Measurements from ENCODE around the gene DUSP14. TPM values are rescaled to one million over a fixed set of nuclear protein-coding genes. Genes with fewer than 3 reads are reported as not detected.
A peak's percentile ranks its signal among the peaks of the same experiment; 100 is the strongest.

The DUSP14 gene
- total and polyA plus RNA-seq, 2 of the 13 experiments (the other 11 are each of a cell fraction or from before 2014, with no cell fraction given), result 33.5 to 39.8 TPM

- DNase-seq (ENCODE audit: low spot score), result peak; percentile 94
- POLR2A ChIA-PET, result interaction anchor here (0.7 to 1.9 kb wide), 12 partner anchors 9 to 207 kb away, joined by 3 to 25 read pairs (median 4); partner anchors contain the start of genes DUSP14 and TADA2A
- Histone ChIP-seq H2AFZ (ENCODE audit: low read length) (no peak overlapping the region), H4K20me1 (ENCODE audit: insufficient read depth, low read length) (0 out of 2 replicates have a peak, but pooled peaks cover 3% of the 10 kb centered on the region), H3K27me3 (ENCODE audit: control insufficient read depth in 1 of 2, insufficient read depth in 2 of 2, low read length in 2 of 2) (no peaks in the 10 kb centered on the region), H3K4me3 (replicated peaks in 1 of 3; ENCODE audit: insufficient read depth in 1 of 3, low read depth in 2 of 3, low read length in 3 of 3) (peak overlapping the region in 2 of 3 experiments; percentile 14 to 49; a peak in 3 of 6 replicates), H3K9me3 (ENCODE audit: low read length) (no peaks in the 10 kb centered on the region), H3K36me3 (replicated peaks in 1 of 2; ENCODE audit: control insufficient read depth in 1 of 2, insufficient read depth in 2 of 2, low read length in 2 of 2) (peaks cover 0 to 2% of the 10 kb centered on the region in 2 experiments; a peak in 2 of 5 replicates), H3K79me2 (ENCODE audit: insufficient read depth, low read length) (peaks cover 87% of the 10 kb centered on the region), H3K4me1 (ENCODE audit: insufficient read depth, low read length) (peaks cover 74% of the 10 kb centered on the region), H3K9ac (ENCODE audit: insufficient read depth, low read depth, low read length) (peak overlapping the region; percentile 53), H3K4me2 (ENCODE audit: low read depth, low read length) (peak overlapping the region; percentile 73), H3K27ac (ENCODE audit: extremely low read length, insufficient read depth, low read length) (peak overlapping the region; percentile 86)
- in situ Hi-C loops (cut with HindIII; ENCODE audit: extremely low pct_ligation_motif_present, low pct_unique_long_range_greater_than_20kb), result no loop called here
- intact Hi-C loops (cut with micrococcal nuclease; ENCODE audit: unreplicated experiment), result no loop called here
- peak; percentile 89 for ATAC-seq
- WGBS (ENCODE audit: low lambda C conversion rate), result 62% methylated on average over 10 of the region's 10 CpGs
- no TSS peak for BruUV-seq (replicated peaks)
- no peak for FAIRE-seq
- CTCF ChIA-PET (ENCODE audit: low intra/inter-chr PET ratio, low total read pairs), result no interaction called here
- TF ChIP-seq SRSF9 (IDR thresholded peaks at IDR 0.05; ENCODE audit: borderline replicate concordance, insufficient read depth, low read depth, low read length, poor library complexity, severe bottlenecking) (no peak), KLF16 (CRISPR knock-in tag; IDR thresholded peaks at IDR 0.05) (peak in 1 of 2 experiments; percentile 51; a peak in 1 of 4 replicates), SALL1 (CRISPR knock-in tag; IDR thresholded peaks at IDR 0.05) (peak; percentile 81), ZNF354B (CRISPR knock-in tag; IDR thresholded peaks at IDR 0.05) (no peak), HNRNPL (IDR thresholded peaks at IDR 0.05; ENCODE audit: low read depth, low read length) (no peak), ZNF784 (CRISPR knock-in tag; IDR thresholded peaks at IDR 0.05; ENCODE audit: borderline replicate concordance) (no peak), KDM5B (CRISPR knock-in tag; IDR thresholded peaks at IDR 0.05; ENCODE audit: borderline replicate concordance) (no peak), HNF1A (IDR thresholded peaks at IDR 0.05; ENCODE audit: low read depth) (peak; percentile 31), HNF1A (CRISPR knock-in tag; IDR thresholded peaks at IDR 0.05; ENCODE audit: borderline replicate concordance) (peak; percentile 66; the same call in 1 of the 2 replicates), ZSCAN25 (CRISPR knock-in tag; IDR thresholded peaks at IDR 0.05) (no peak), ZBTB21 (CRISPR knock-in tag; IDR thresholded peaks at IDR 0.05) (no peak), ZNF569 (CRISPR knock-in tag; IDR thresholded peaks at IDR 0.05; ENCODE audit: borderline replicate concordance) (no peak), ZNF10 (CRISPR knock-in tag; IDR thresholded peaks at IDR 0.05; ENCODE audit: borderline replicate concordance, low read depth) (no peak), STAT6 (CRISPR knock-in tag; IDR thresholded peaks at IDR 0.05; ENCODE audit: borderline replicate concordance) (no peak)
Observed at GRCh38 chr17:37502009-37502936, 12.6 kb downstream of the DUSP14 start.

Measured in HepG2 (cell line).